ENCODE results near the gene MSI1.

Gene MSI1

GRCh38 chr12:120357104-120357503 is 11.9 kb downstream of the MSI1 start:
- no peak overlapping the region for H3K9ac ChIP-seq (ENCODE audit: low read depth in 1 of 2, low read length in 2 of 2)
- no peaks in the 10 kb centered on the region for H3K9me3 ChIP-seq (ENCODE audit: control insufficient read depth in 1 of 2, low read length in 2 of 2)
- no peak overlapping the region for H3K27ac ChIP-seq (ENCODE audit: low read depth, low read length)
- H3K36me3 ChIP-seq (ENCODE audit: control insufficient read depth in 1 of 2, insufficient read depth in 2 of 2, low read length in 2 of 2): peaks cover 0 to 26% of the 10 kb centered on the region in 2 donors
- H3K4me1 ChIP-seq (ENCODE audit: control insufficient read depth in 1 of 2, insufficient read depth in 2 of 2, low read length in 2 of 2): peaks cover 3 to 9% of the 10 kb centered on the region in 2 donors
- H3K4me3 ChIP-seq (ENCODE audit: low read depth in 1 of 2, low read length in 2 of 2): no peak overlapping the region
- no peaks in the 10 kb centered on the region for H3K27me3 ChIP-seq (ENCODE audit: control insufficient read depth in 1 of 2, insufficient read depth in 2 of 2, low read length in 2 of 2)

GRCh38 chr12:120356567-120357030 is 12.4 kb downstream of the MSI1 start:
- Histone ChIP-seq H3K27ac (ENCODE audit: low read depth, low read length) (no peak overlapping the region), H3K4me1 (ENCODE audit: control insufficient read depth in 1 of 2, insufficient read depth in 2 of 2, low read length in 2 of 2) (peaks cover 0 to 5% of the 10 kb centered on the region in 2 donors), H3K4me3 (ENCODE audit: low read depth in 1 of 2, low read length in 2 of 2) (no peak overlapping the region), H3K9me3 (ENCODE audit: control insufficient read depth in 1 of 2, low read length in 2 of 2) (no peaks in the 10 kb centered on the region), H3K9ac (ENCODE audit: low read depth in 1 of 2, low read length in 2 of 2) (no peak overlapping the region), H3K36me3 (ENCODE audit: control insufficient read depth in 1 of 2, insufficient read depth in 2 of 2, low read length in 2 of 2) (peaks cover 0 to 26% of the 10 kb centered on the region in 2 donors), H3K27me3 (ENCODE audit: control insufficient read depth in 1 of 2, insufficient read depth in 2 of 2, low read length in 2 of 2) (no peaks in the 10 kb centered on the region)

GRCh38 chr12:120353556-120354317 is 15.2 kb downstream of the MSI1 start:
- Histone ChIP-seq H3K27ac (ENCODE audit: low read depth, low read length) (no peak overlapping the region), H3K4me3 (ENCODE audit: low read depth in 1 of 2, low read length in 2 of 2) (no peak overlapping the region), H3K9ac (ENCODE audit: low read depth in 1 of 2, low read length in 2 of 2) (no peak overlapping the region), H3K36me3 (ENCODE audit: control insufficient read depth in 1 of 2, insufficient read depth in 2 of 2, low read length in 2 of 2) (peaks cover 0 to 30% of the 10 kb centered on the region in 2 donors), H3K4me1 (ENCODE audit: control insufficient read depth in 1 of 2, insufficient read depth in 2 of 2, low read length in 2 of 2) (peaks cover 0 to 5% of the 10 kb centered on the region in 2 donors), H3K9me3 (ENCODE audit: control insufficient read depth in 1 of 2, low read length in 2 of 2) (no peaks in the 10 kb centered on the region), H3K27me3 (ENCODE audit: control insufficient read depth in 1 of 2, insufficient read depth in 2 of 2, low read length in 2 of 2) (no peaks in the 10 kb centered on the region)

- H3K9me3 ChIP-seq (ENCODE audit: control insufficient read depth in 1 of 2, low read length in 2 of 2): no peaks in the 10 kb centered on the region
- peaks cover 0 to 5% of the 10 kb centered on the region in 2 donors for H3K4me1 ChIP-seq (ENCODE audit: control insufficient read depth in 1 of 2, insufficient read depth in 2 of 2, low read length in 2 of 2)
- no peak overlapping the region for H3K4me3 ChIP-seq (ENCODE audit: low read depth in 1 of 2, low read length in 2 of 2)
- H3K27ac ChIP-seq (ENCODE audit: low read depth, low read length): no peak overlapping the region
- no peak overlapping the region for H3K9ac ChIP-seq (ENCODE audit: low read depth in 1 of 2, low read length in 2 of 2)
- no peaks in the 10 kb centered on the region for H3K27me3 ChIP-seq (ENCODE audit: control insufficient read depth in 1 of 2, insufficient read depth in 2 of 2, low read length in 2 of 2)
- peaks cover 0 to 28% of the 10 kb centered on the region in 2 donors for H3K36me3 ChIP-seq (ENCODE audit: control insufficient read depth in 1 of 2, insufficient read depth in 2 of 2, low read length in 2 of 2)
Measured at GRCh38 chr12:120353136-120353535, 15.8 kb downstream of the MSI1 start.

GRCh38 chr12:120352117-120352516 is 16.8 kb downstream of the MSI1 start:
- Histone ChIP-seq H3K27ac (ENCODE audit: low read depth, low read length) (no peak overlapping the region), H3K36me3 (ENCODE audit: control insufficient read depth in 1 of 2, insufficient read depth in 2 of 2, low read length in 2 of 2) (peaks cover 4 to 24% of the 10 kb centered on the region in 2 donors), H3K9me3 (ENCODE audit: control insufficient read depth in 1 of 2, low read length in 2 of 2) (no peaks in the 10 kb centered on the region), H3K27me3 (ENCODE audit: control insufficient read depth in 1 of 2, insufficient read depth in 2 of 2, low read length in 2 of 2) (no peaks in the 10 kb centered on the region), H3K4me1 (ENCODE audit: control insufficient read depth in 1 of 2, insufficient read depth in 2 of 2, low read length in 2 of 2) (peaks cover 0 to 5% of the 10 kb centered on the region in 2 donors), H3K9ac (ENCODE audit: low read depth in 1 of 2, low read length in 2 of 2) (no peak overlapping the region), H3K4me3 (ENCODE audit: low read depth in 1 of 2, low read length in 2 of 2) (no peak overlapping the region)

- Histone ChIP-seq H3K4me3 (ENCODE audit: low read depth in 1 of 2, low read length in 2 of 2) (no peak overlapping the region), H3K27ac (ENCODE audit: low read depth, low read length) (no peak overlapping the region), H3K9me3 (ENCODE audit: control insufficient read depth in 1 of 2, low read length in 2 of 2) (no peaks in the 10 kb centered on the region), H3K27me3 (ENCODE audit: control insufficient read depth in 1 of 2, insufficient read depth in 2 of 2, low read length in 2 of 2) (no peaks in the 10 kb centered on the region), H3K9ac (ENCODE audit: low read depth in 1 of 2, low read length in 2 of 2) (no peak overlapping the region), H3K36me3 (ENCODE audit: control insufficient read depth in 1 of 2, insufficient read depth in 2 of 2, low read length in 2 of 2) (peaks cover 4 to 17% of the 10 kb centered on the region in 2 donors), H3K4me1 (ENCODE audit: control insufficient read depth in 1 of 2, insufficient read depth in 2 of 2, low read length in 2 of 2) (no peaks in the 10 kb centered on the region)
Measured at GRCh38 chr12:120350576-120351350, 18.2 kb downstream of the MSI1 start.

GRCh38 chr12:120347766-120348165 is 21.2 kb downstream of the MSI1 start:
- Histone ChIP-seq H3K9me3 (ENCODE audit: control insufficient read depth in 1 of 2, low read length in 2 of 2) (no peaks in the 10 kb centered on the region), H3K4me3 (ENCODE audit: low read depth in 1 of 2, low read length in 2 of 2) (no peak overlapping the region), H3K27me3 (ENCODE audit: control insufficient read depth in 1 of 2, insufficient read depth in 2 of 2, low read length in 2 of 2) (no peaks in the 10 kb centered on the region), H3K4me1 (ENCODE audit: control insufficient read depth in 1 of 2, insufficient read depth in 2 of 2, low read length in 2 of 2) (no peaks in the 10 kb centered on the region), H3K27ac (ENCODE audit: low read depth, low read length) (no peak overlapping the region), H3K9ac (ENCODE audit: low read depth in 1 of 2, low read length in 2 of 2) (no peak overlapping the region), H3K36me3 (ENCODE audit: control insufficient read depth in 1 of 2, insufficient read depth in 2 of 2, low read length in 2 of 2) (peaks cover 4 to 14% of the 10 kb centered on the region in 2 donors)

- H3K27me3 ChIP-seq (ENCODE audit: control insufficient read depth in 1 of 2, insufficient read depth in 2 of 2, low read length in 2 of 2): no peaks in the 10 kb centered on the region
- peaks cover 4 to 14% of the 10 kb centered on the region in 2 donors for H3K36me3 ChIP-seq (ENCODE audit: control insufficient read depth in 1 of 2, insufficient read depth in 2 of 2, low read length in 2 of 2)
- H3K27ac ChIP-seq (ENCODE audit: low read depth, low read length): no peak overlapping the region
- H3K4me3 ChIP-seq (ENCODE audit: low read depth in 1 of 2, low read length in 2 of 2): no peak overlapping the region
- no peaks in the 10 kb centered on the region for H3K4me1 ChIP-seq (ENCODE audit: control insufficient read depth in 1 of 2, insufficient read depth in 2 of 2, low read length in 2 of 2)
- H3K9ac ChIP-seq (ENCODE audit: low read depth in 1 of 2, low read length in 2 of 2): no peak overlapping the region
- no peaks in the 10 kb centered on the region for H3K9me3 ChIP-seq (ENCODE audit: control insufficient read depth in 1 of 2, low read length in 2 of 2)
Measured at GRCh38 chr12:120346681-120347080, 22.3 kb downstream of the MSI1 start.

- Histone ChIP-seq H3K27ac (ENCODE audit: low read depth, low read length) (no peak overlapping the region), H3K36me3 (ENCODE audit: control insufficient read depth in 1 of 2, insufficient read depth in 2 of 2, low read length in 2 of 2) (peaks cover 4 to 14% of the 10 kb centered on the region in 2 donors), H3K4me3 (ENCODE audit: low read depth in 1 of 2, low read length in 2 of 2) (no peak overlapping the region), H3K9ac (ENCODE audit: low read depth in 1 of 2, low read length in 2 of 2) (no peak overlapping the region), H3K9me3 (ENCODE audit: control insufficient read depth in 1 of 2, low read length in 2 of 2) (no peaks in the 10 kb centered on the region), H3K4me1 (ENCODE audit: control insufficient read depth in 1 of 2, insufficient read depth in 2 of 2, low read length in 2 of 2) (no peaks in the 10 kb centered on the region), H3K27me3 (ENCODE audit: control insufficient read depth in 1 of 2, insufficient read depth in 2 of 2, low read length in 2 of 2) (no peaks in the 10 kb centered on the region)
Measured at GRCh38 chr12:120346031-120346430, 22.9 kb downstream of the MSI1 start.

GRCh38 chr12:120343692-120344091 is 25.3 kb downstream of the MSI1 start:
- Histone ChIP-seq H3K9ac (ENCODE audit: low read depth in 1 of 2, low read length in 2 of 2) (no peak overlapping the region), H3K4me1 (ENCODE audit: control insufficient read depth in 1 of 2, insufficient read depth in 2 of 2, low read length in 2 of 2) (no peaks in the 10 kb centered on the region), H3K4me3 (ENCODE audit: low read depth in 1 of 2, low read length in 2 of 2) (no peak overlapping the region), H3K9me3 (ENCODE audit: control insufficient read depth in 1 of 2, low read length in 2 of 2) (no peaks in the 10 kb centered on the region), H3K27ac (ENCODE audit: low read depth, low read length) (no peak overlapping the region), H3K36me3 (ENCODE audit: control insufficient read depth in 1 of 2, insufficient read depth in 2 of 2, low read length in 2 of 2) (peaks cover 4 to 10% of the 10 kb centered on the region in 2 donors), H3K27me3 (ENCODE audit: control insufficient read depth in 1 of 2, insufficient read depth in 2 of 2, low read length in 2 of 2) (no peaks in the 10 kb centered on the region)

Data from duodenal mucosa (tissue), 2 donors.